ENCODE measurements around the gene INSYN2B.

INSYN2B gene

GRCh38 chr5:169881702-169882303 is 98.5 kb downstream of the INSYN2B start:
- no peak for DNase-seq

DNA sequence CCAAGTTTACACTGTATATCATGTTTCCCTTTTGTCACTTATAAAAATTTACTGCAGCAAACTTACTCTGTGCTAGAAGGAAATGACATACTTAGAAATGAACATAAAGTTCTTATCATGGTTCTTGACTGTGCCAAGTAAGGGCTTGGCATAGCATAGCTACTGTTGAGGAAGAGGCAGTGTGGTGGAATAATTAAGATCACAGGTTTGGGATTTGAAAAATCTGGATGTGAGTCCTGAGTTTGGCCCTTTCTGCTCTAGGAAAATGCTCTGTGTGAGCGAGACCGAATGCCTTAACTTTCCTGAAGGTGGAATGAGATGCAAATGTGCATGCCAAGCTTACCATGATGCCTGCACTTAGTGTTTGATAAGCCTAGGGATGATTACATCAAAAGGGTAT is 99.5 kb downstream of the INSYN2B start:
- DNase-seq, result no peak

- no peak for DNase-seq
Measured at GRCh38 chr5:169880012-169880663, 100.2 kb downstream of the INSYN2B start.

DNA sequence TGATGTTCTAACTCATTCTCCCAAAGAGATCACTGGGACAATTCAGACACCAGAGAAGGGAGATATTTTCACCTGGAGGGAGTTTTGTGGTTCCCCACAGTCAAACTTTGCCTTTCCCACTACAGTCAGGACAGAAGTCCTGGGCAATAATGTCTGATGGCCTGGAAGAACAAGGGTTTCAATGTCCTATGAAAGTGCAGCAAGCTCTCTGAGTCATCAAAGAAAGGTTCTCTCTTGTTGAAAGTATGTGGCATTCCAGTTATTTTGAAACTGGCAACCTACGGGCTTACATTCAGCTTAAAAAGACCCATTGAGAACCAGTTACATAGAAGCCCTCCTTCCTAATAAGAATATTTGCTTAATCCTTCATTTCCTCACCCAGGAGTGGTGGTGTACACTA is 103.9 kb downstream of the INSYN2B start:
- no peak for DNase-seq

- DNase-seq, result no peak
Measured at GRCh38 chr5:169875731-169876130, 104.6 kb downstream of the INSYN2B start.

- no peak for DNase-seq
Measured at GRCh38 chr5:169875091-169875728, 105.1 kb downstream of the INSYN2B start.

GRCh38 chr5:169874621-169875020 is 105.7 kb downstream of the INSYN2B start:
- DNase-seq, result no peak

DNA sequence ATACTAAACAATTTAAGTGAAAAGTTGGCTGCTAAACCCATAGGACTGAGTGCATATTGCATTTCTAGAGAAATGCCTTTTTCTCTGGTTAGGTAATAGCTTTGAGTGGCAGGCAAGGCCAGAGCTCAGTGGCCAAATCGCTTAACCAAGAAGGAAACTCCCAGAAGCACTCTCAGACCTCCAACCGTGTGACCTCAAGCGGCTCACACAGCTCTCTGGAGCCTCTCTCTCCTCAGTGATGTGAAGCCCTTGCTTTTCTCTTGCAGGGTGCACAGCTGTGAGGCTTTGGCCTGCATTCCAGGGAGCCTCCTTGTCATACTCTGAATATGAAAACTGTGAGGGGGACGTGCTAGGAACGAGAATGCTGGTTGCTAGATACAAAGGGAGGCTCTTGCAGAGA is 106.7 kb downstream of the INSYN2B start:
- DNase-seq, result no peak

GRCh38 chr5:169871826-169872490 is 108.3 kb downstream of the INSYN2B start:
- no peak for DNase-seq

DNA sequence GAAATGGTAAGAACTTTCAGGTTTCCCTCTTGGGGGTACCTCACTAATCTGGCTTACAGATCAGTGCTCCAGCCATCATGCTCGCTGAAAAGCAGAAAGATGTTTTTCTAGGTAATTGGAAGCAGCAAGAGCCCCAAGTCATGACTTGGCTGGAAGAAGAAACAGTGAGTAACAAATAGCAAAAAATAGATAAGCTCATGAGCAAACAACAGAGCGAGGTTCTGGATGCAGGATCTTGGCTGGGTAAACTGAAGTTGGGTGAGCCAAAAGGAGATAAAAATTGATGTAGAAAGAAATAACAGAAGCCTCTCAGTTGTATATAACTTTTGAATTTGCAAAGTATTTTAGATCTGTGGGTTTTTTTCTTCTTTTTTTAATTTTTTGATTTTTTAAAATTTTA is 110.1 kb downstream of the INSYN2B start:
- DNase-seq, result no peak

DNA sequence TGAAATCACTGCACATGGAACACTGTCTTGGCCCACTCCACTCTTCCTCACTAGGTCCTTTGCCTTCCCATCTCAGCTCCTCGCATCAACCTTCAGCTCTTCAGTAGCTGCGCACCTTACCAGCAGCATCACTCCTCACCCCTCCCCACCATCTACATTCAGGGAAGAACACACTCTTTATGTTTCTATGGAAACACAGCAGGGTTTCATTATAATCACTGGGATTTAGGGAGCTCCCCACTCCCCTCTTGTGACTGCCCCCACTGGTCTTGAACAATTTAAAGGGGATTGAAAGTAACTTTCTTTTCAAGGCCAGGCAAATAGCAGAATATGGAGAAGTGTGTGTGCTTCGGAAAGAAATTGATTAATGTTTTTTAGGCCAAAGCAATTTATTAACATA is 111.2 kb downstream of the INSYN2B start:
- DNase-seq, result no peak

GRCh38 chr5:169867347-169867746 is 112.9 kb downstream of the INSYN2B start:
- no peak for DNase-seq

- no peak for DNase-seq
Measured at GRCh38 chr5:169864483-169864882, 115.8 kb downstream of the INSYN2B start.

DNA sequence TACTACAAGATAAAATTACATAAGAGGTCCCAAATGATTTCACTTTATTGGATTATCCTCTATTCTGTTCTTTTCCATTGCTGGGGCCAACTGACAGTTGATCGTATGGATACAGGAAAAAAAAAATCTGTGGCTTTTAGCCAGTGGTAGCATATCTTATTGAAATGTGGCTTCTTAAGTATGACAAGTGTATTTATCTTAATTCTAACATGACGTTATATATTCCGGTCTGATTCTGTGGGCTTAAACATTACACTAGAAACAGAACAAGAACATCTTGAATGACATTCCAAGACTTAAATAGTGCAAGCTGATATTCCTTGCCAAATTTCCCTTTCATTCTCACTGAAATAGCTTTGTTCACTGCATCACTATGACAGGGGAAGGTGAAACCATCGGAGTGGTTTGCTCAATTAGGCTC is 117.9 kb downstream of the INSYN2B start:
- no peak for DNase-seq

GRCh38 chr5:169861934-169862333 is 118.4 kb downstream of the INSYN2B start:
- DNase-seq, result no peak

DNA sequence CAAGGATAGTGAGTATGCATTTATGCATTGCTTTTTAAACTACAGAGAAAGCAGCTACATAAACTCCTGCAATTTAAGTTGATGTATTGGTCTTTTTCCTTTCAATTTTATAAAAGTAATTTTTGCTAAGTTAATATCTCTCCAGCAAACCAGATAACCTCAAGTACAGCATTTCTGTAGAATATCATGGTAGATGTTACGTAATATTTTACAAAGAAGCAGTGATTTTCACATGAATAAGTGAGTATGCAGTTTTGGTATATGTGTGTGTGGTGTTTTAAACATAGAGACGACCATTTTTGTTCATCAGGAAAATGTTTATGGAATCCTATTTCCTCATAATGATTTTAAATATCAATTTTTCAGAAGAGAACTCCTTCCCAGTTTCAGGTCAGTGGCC is 118.9 kb downstream of the INSYN2B start:
- DNase-seq, result no peak

DNA sequence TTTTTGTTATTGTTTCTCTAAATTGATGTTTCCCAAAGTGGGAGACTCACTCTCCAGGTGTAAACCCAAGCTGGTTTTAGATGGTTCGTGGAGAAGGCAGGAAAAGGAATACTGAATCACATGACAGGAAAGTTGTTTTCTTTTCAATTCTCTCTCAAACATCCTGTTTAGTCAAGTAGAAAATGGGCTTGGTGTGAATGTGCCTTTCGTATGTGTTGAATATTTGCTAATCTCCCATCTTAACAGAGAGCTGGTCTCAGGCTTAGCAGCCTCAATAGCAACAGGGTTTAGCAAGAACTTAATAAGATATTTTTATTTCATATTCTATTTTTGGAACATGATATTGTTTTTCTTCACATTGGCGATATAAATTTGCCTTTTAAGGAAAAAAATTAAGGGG is 119.7 kb downstream of the INSYN2B start:
- peak; percentile 14 for DNase-seq

- DNase-seq, result peak; percentile 67
Measured at GRCh38 chr5:169856571-169856970, 123.7 kb downstream of the INSYN2B start.

- no peak for DNase-seq
Measured at GRCh38 chr5:169851321-169851850, 128.9 kb downstream of the INSYN2B start.

- DNase-seq, result no peak
Measured at GRCh38 chr5:169850409-169850808, 129.9 kb downstream of the INSYN2B start.

- DNase-seq, result no peak
Measured at GRCh38 chr5:169848792-169849191, 131.5 kb downstream of the INSYN2B start.

DNA sequence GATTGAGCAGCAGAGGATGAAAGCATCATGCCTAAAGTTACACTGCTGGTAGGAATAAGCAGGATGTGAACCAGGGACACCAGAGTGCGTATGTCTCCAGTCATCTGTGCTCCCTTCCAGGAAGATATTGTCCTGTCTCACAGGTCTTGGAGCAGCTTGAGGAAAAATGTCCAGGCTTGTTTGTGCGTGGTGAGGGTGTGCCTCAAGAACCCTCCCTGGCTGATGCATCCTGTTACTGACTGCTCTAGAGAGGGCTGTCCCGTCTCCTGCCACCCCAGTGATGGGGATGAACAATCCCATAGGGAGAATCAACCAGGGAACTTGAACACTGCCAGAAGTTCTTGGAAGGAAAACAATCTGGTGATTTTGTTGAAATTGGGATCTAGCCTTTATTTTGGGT is 132.0 kb downstream of the INSYN2B start:
- no peak for DNase-seq

- no peak for DNase-seq
Measured at GRCh38 chr5:169847519-169847918, 132.8 kb downstream of the INSYN2B start.

DNA sequence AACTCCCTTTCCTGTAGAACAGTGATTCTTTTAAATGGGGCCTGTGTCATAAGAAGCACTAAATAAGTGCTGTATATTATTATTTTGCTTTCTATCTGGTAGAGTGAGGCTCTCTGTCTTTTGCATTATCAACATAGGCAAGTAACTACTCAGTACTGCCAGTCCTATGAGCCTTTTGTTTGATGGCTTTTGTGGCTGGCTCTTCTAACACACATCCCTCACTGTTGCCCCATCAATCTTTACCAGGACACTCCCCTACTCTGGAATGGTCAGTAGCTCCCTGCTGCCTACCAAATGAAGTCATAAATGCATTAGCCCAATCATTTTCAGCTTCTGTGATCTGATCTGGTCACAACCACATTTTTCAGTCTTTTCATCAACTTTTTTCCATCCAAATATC is 137.6 kb downstream of the INSYN2B start:
- no peak for DNase-seq

Data from activated CD4-positive, alpha-beta T cell treated with anti-CD3 and anti-CD28 coated beads, Interleukin-2, amount 50 U/mL, for 16 hours (primary cell).